ENCODE results near the gene LATS2. TPM values are rescaled to one million over a fixed set of nuclear protein-coding genes. Genes with fewer than 3 reads are reported as not detected.

Gene LATS2
- total RNA-seq, 1 experiment from 2014 or later, result not detected

DNA sequence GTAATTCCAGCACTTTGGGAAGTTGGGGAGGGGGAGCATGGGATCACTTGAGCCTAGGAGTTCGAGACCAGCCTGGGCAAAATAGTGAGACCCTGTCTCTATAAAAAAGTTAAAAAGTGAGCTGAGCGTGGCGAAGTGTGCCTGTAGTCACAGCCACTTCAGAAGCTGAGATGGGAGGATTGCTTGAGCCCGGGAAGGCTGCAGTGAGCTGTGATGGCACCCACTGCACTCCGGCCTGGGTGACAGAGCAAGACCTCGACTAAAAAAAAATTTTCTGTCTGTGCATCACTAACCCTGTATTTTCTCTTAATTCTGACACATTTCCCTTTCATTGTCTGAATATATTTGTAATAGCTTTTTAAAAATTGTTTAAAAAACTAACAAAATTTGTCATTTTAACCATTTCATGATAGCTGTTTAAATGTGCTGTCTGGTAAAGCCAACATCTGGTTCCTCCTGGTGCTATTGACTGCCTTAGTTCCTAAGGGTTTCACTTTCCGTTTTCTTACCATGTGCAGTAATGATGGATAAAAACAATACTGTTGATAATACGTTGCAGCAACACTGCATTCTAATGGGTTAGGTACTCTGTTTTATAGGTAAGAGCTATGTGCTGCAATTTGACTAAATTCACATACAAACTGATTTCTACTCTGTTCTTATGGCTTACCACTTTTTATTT is 29.7 kb downstream of the LATS2 start:
- no peak overlapping the region for H2AFZ ChIP-seq (ENCODE audit: low read length)
- H3K9me2 ChIP-seq (replicated peaks; ENCODE audit: insufficient read depth, low read length), result no peaks in the 10 kb centered on the region
- no peak for DNase-seq
- no peaks in the 10 kb centered on the region for H3K79me2 ChIP-seq (ENCODE audit: low read length)
- H3K9ac ChIP-seq (ENCODE audit: low read length), result no peak overlapping the region
- H3K4me2 ChIP-seq (ENCODE audit: low read depth, low read length, poor library complexity, severe bottlenecking), result no peak overlapping the region
- H3K4me3 ChIP-seq (ENCODE audit: low read length), result no peak overlapping the region
- no peaks in the 10 kb centered on the region for H3K27me3 ChIP-seq (ENCODE audit: low read length)
- H3K27ac ChIP-seq (ENCODE audit: low read length), result no peak overlapping the region
- no peaks in the 10 kb centered on the region for H3K4me1 ChIP-seq (ENCODE audit: low read length)
- no peaks in the 10 kb centered on the region for H4K20me1 ChIP-seq (ENCODE audit: insufficient read depth, low read depth, low read length)
- no peaks in the 10 kb centered on the region for H3K36me3 ChIP-seq (ENCODE audit: insufficient read depth, low read length)
- H3K9me3 ChIP-seq (ENCODE audit: low read length), result no peaks in the 10 kb centered on the region

DNA sequence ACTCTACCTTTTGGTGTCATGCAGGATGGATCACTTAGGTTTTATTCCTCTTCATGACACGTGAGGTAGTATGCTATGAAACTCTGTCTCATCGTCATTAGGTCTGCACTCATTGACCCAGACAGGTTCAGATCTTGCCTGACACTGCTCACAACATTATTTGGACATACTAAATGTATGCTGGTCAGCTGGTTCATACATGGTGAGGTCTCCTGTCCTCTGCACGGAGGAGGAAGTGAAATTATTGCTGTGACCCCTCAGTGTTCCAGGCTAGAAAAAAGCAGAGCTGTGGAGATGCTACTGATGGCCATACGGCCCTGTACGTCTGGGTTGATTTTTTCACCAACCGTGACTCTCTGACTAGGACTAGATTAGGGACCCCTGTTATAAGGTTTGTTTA is 35.8 kb downstream of the LATS2 start:
- no peak overlapping the region for H3K4me2 ChIP-seq (ENCODE audit: low read depth, low read length, poor library complexity, severe bottlenecking)
- no peaks in the 10 kb centered on the region for H3K4me1 ChIP-seq (ENCODE audit: low read length)
- H4K20me1 ChIP-seq (ENCODE audit: insufficient read depth, low read depth, low read length), result no peaks in the 10 kb centered on the region
- H3K36me3 ChIP-seq (ENCODE audit: insufficient read depth, low read length), result no peaks in the 10 kb centered on the region
- no peaks in the 10 kb centered on the region for H3K27me3 ChIP-seq (ENCODE audit: low read length)
- H3K9me2 ChIP-seq (replicated peaks; ENCODE audit: insufficient read depth, low read length), result no peaks in the 10 kb centered on the region
- DNase-seq, result no peak
- H3K4me3 ChIP-seq (ENCODE audit: low read length), result no peak overlapping the region
- H3K9ac ChIP-seq (ENCODE audit: low read length), result no peak overlapping the region
- no peaks in the 10 kb centered on the region for H3K79me2 ChIP-seq (ENCODE audit: low read length)
- no peaks in the 10 kb centered on the region for H3K9me3 ChIP-seq (ENCODE audit: low read length)
- no peak overlapping the region for H3K27ac ChIP-seq (ENCODE audit: low read length)
- H2AFZ ChIP-seq (ENCODE audit: low read length), result no peak overlapping the region

DNA sequence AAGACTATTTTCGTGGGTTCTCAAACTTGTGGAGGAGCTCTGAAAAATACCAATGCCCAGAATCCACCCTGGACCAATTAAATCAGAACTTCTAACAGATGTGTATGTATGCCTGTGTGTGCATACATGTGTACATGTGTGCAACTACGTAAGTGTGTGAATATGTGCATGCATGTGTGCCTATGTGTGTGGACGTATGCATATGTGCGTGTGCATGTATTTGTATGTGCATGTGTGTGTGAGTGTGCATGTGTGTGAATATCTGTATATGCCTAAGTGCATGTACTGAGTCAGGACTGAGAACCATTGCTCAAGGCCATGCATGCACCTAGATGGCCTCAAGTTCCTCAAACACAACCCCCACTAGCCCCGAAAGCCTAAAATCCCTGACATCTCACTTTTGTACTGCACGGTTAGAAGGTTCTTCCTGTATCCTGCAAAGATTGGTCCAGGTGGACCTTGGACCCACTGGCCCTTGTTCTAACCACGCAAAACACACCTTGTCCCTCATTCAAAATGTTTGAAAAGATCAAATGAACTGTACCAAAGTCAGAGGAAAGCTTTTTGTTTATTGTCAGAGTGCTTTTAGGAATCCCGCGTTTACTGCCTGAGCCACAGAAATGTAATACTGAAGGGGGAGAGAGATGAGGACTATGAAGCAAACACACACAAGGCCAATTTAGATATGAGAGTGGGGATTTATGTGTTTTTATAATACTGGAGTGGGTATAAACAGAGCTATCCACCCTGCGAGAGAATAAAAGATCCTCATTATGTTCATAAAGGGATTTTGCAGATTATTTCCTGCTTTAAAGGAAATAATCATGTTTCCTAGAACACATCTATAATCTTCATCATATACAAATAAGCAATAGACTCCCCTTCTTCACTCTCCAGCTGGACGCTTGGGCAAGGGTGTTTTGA is 39.1 kb downstream of the LATS2 start:
- no peak overlapping the region for H3K4me2 ChIP-seq (ENCODE audit: low read depth, low read length, poor library complexity, severe bottlenecking)

DNA sequence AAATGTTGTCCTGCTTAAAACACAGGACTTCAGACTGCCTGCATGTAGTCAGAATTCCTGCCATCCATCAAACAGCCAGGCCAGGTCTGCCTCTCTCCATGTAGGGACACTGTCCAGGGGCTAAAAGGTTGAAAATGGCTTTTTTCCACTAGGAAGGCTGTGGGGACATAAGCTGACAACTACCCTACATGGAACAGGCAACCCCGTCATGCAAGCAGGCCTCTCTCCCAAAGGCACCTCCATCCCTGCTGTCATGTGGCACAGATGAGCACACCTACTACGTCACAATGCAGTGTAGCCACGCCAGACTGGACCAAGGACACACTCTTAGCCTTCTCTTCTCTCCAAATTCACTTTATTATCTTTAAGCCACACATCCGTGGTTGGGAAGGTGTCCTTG is 40.8 kb downstream of the LATS2 start:
- Histone ChIP-seq H4K20me1 (ENCODE audit: insufficient read depth, low read depth, low read length) (no peaks in the 10 kb centered on the region), H3K4me2 (ENCODE audit: low read depth, low read length, poor library complexity, severe bottlenecking) (no peak overlapping the region), H3K4me1 (ENCODE audit: low read length) (no peaks in the 10 kb centered on the region), H3K27me3 (ENCODE audit: low read length) (no peaks in the 10 kb centered on the region), H3K9ac (ENCODE audit: low read length) (no peak overlapping the region), H3K27ac (ENCODE audit: low read length) (no peak overlapping the region), H2AFZ (ENCODE audit: low read length) (no peak overlapping the region), H3K9me2 (replicated peaks; ENCODE audit: insufficient read depth, low read length) (no peaks in the 10 kb centered on the region), H3K9me3 (ENCODE audit: low read length) (no peaks in the 10 kb centered on the region), H3K79me2 (ENCODE audit: low read length) (no peaks in the 10 kb centered on the region), H3K4me3 (ENCODE audit: low read length) (no peak overlapping the region), H3K36me3 (ENCODE audit: insufficient read depth, low read length) (no peaks in the 10 kb centered on the region)
- no peak for DNase-seq

More for the DNA sequence above, 39.1 kb downstream of the LATS2 start:
- Histone ChIP-seq H3K27me3 (ENCODE audit: low read length) (no peaks in the 10 kb centered on the region), H3K79me2 (ENCODE audit: low read length) (no peaks in the 10 kb centered on the region), H3K9me3 (ENCODE audit: low read length) (no peaks in the 10 kb centered on the region), H3K36me3 (ENCODE audit: insufficient read depth, low read length) (no peaks in the 10 kb centered on the region), H3K4me3 (ENCODE audit: low read length) (no peak overlapping the region), H3K4me1 (ENCODE audit: low read length) (no peaks in the 10 kb centered on the region), H3K27ac (ENCODE audit: low read length) (no peak overlapping the region), H3K9ac (ENCODE audit: low read length) (no peak overlapping the region), H4K20me1 (ENCODE audit: insufficient read depth, low read depth, low read length) (no peaks in the 10 kb centered on the region), H3K9me2 (replicated peaks; ENCODE audit: insufficient read depth, low read length) (no peaks in the 10 kb centered on the region), H2AFZ (ENCODE audit: low read length) (no peak overlapping the region)
- DNase-seq, result no peak

DNA sequence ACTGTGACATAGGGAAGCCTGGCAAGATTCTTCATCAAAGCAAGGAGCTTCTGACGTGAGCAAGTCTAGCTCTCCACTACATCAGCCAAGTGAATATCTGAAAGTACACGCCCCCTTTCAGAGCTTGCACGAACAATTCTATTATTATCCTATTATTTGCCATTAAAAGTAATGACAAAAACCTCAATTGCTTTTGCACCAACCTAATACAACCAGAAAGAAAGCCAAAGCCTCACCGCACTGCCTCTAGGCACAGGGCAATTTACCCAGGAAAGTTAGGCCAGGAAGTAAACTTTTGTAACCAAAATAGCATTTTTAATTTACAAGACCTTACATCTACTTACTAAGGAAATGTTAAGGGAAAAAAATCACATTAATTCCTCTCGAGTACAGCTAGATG is 41.2 kb downstream of the LATS2 start:
- no peaks in the 10 kb centered on the region for H3K79me2 ChIP-seq (ENCODE audit: low read length)
- H3K4me1 ChIP-seq (ENCODE audit: low read length), result no peaks in the 10 kb centered on the region
- H2AFZ ChIP-seq (ENCODE audit: low read length), result no peak overlapping the region
- no peaks in the 10 kb centered on the region for H3K36me3 ChIP-seq (ENCODE audit: insufficient read depth, low read length)
- no peak overlapping the region for H3K4me2 ChIP-seq (ENCODE audit: low read depth, low read length, poor library complexity, severe bottlenecking)
- H3K4me3 ChIP-seq (ENCODE audit: low read length), result no peak overlapping the region
- H3K27me3 ChIP-seq (ENCODE audit: low read length), result no peaks in the 10 kb centered on the region
- H4K20me1 ChIP-seq (ENCODE audit: insufficient read depth, low read depth, low read length), result no peaks in the 10 kb centered on the region
- H3K9me3 ChIP-seq (ENCODE audit: low read length), result no peaks in the 10 kb centered on the region
- no peak overlapping the region for H3K27ac ChIP-seq (ENCODE audit: low read length)
- no peak overlapping the region for H3K9ac ChIP-seq (ENCODE audit: low read length)
- no peaks in the 10 kb centered on the region for H3K9me2 ChIP-seq (replicated peaks; ENCODE audit: insufficient read depth, low read length)
- DNase-seq, result no peak

DNA sequence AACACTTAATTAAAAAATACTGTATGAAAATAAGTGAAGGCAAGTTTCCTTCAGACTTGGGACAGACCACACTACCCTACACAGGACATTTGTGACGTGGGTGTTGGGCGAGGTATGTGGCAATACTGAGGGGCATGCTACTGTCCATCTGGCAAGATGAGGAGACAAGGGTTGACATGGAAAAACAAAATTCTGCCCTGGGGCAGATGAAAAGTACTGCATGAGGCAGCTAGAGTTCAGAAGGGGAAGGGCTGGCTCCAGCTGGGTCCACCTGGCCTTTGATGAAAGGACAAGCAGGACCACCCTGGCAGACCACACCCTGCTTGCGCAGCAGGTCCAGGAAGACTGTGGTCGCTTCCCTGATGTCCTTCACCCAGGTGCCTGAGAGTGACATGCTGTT is 43.2 kb downstream of the LATS2 start:
- Histone ChIP-seq H3K9me2 (replicated peaks; ENCODE audit: insufficient read depth, low read length) (no peaks in the 10 kb centered on the region), H3K27me3 (ENCODE audit: low read length) (no peaks in the 10 kb centered on the region), H3K9me3 (ENCODE audit: low read length) (no peaks in the 10 kb centered on the region), H2AFZ (ENCODE audit: low read length) (no peak overlapping the region), H3K4me1 (ENCODE audit: low read length) (no peaks in the 10 kb centered on the region), H3K9ac (ENCODE audit: low read length) (no peak overlapping the region), H3K4me2 (ENCODE audit: low read depth, low read length, poor library complexity, severe bottlenecking) (no peak overlapping the region), H3K36me3 (ENCODE audit: insufficient read depth, low read length) (no peaks in the 10 kb centered on the region), H3K79me2 (ENCODE audit: low read length) (no peaks in the 10 kb centered on the region), H4K20me1 (ENCODE audit: insufficient read depth, low read depth, low read length) (no peaks in the 10 kb centered on the region), H3K4me3 (ENCODE audit: low read length) (no peak overlapping the region), H3K27ac (ENCODE audit: low read length) (no peak overlapping the region)
- no peak for DNase-seq

DNA sequence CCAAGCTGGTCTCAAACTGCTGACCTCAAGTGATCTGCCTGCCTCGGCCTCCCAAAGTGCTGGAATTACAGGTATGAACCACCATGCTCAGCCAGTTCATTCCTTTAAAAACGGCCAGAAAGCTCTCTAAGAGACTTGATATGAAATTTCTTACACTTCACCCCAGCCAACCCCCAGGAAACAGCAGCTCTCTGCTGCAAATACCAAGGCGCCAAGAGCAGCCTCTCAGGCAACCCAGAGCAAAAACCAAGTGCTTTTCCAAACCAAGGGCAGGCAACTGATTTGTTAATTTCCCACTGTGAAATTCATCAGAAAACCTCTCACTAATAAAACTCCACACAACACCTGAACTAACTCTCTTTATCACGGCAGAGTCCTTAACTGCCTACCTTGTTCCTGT is 44.9 kb downstream of the LATS2 start:
- Histone ChIP-seq H3K4me2 (ENCODE audit: low read depth, low read length, poor library complexity, severe bottlenecking) (no peak overlapping the region), H3K4me3 (ENCODE audit: low read length) (no peak overlapping the region), H3K27me3 (ENCODE audit: low read length) (no peaks in the 10 kb centered on the region), H3K4me1 (ENCODE audit: low read length) (no peaks in the 10 kb centered on the region), H3K36me3 (ENCODE audit: insufficient read depth, low read length) (no peaks in the 10 kb centered on the region), H3K9me3 (ENCODE audit: low read length) (no peaks in the 10 kb centered on the region), H3K9ac (ENCODE audit: low read length) (no peak overlapping the region), H2AFZ (ENCODE audit: low read length) (no peak overlapping the region), H3K27ac (ENCODE audit: low read length) (no peak overlapping the region), H3K79me2 (ENCODE audit: low read length) (no peaks in the 10 kb centered on the region), H3K9me2 (replicated peaks; ENCODE audit: insufficient read depth, low read length) (no peaks in the 10 kb centered on the region), H4K20me1 (ENCODE audit: insufficient read depth, low read depth, low read length) (no peaks in the 10 kb centered on the region)
- no peak for DNase-seq

DNA sequence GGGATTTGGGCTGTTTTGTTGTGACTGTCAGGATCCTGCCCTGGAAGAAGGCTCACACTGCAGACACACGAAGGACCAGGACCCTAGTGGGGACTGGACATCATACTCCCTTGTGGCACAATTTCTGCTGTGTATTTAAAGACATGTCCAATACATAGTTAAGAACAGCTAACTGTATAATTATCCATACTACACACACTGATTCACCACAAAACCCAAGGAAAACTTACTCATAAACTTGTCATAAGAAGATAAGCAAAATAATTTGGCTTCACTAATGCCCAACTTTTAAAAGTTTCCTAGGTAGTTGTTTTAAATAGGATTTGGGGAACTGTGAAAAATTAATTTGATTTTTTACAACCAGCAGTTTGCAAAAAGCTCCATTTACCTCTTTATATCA is 46.1 kb downstream of the LATS2 start:
- Histone ChIP-seq H3K27me3 (ENCODE audit: low read length) (no peaks in the 10 kb centered on the region), H4K20me1 (ENCODE audit: insufficient read depth, low read depth, low read length) (no peaks in the 10 kb centered on the region), H3K27ac (ENCODE audit: low read length) (no peak overlapping the region), H3K4me2 (ENCODE audit: low read depth, low read length, poor library complexity, severe bottlenecking) (no peak overlapping the region), H2AFZ (ENCODE audit: low read length) (no peak overlapping the region), H3K9me2 (replicated peaks; ENCODE audit: insufficient read depth, low read length) (no peaks in the 10 kb centered on the region), H3K4me1 (ENCODE audit: low read length) (no peaks in the 10 kb centered on the region), H3K9me3 (ENCODE audit: low read length) (no peaks in the 10 kb centered on the region), H3K79me2 (ENCODE audit: low read length) (no peaks in the 10 kb centered on the region), H3K36me3 (ENCODE audit: insufficient read depth, low read length) (no peaks in the 10 kb centered on the region), H3K4me3 (ENCODE audit: low read length) (no peak overlapping the region), H3K9ac (ENCODE audit: low read length) (no peak overlapping the region)
- DNase-seq, result no peak
